Suprapubic skin (tissue), 4 donors: ENCODE measurements around the gene RALGAPA2.

ENCODE experiments used
- EP300 ChIP-seq: sonication (generic); formaldehyde crosslinking; IDR thresholded peaks from one replicate; pipeline ENCODE4 v1.6.1; 2017; ENCODE audit warnings: antibody characterized with exemption
- POLR2A ChIP-seq, 2 donors: fragments of 450-650 bp; IDR thresholded peaks; one replicate each; pipeline ENCODE4 v1.6.1; 2017; ENCODE audit warnings: antibody characterized with exemption in 2 of 2, mild to moderate bottlenecking in 2 of 2, moderate library complexity in 2 of 2
- POLR2AphosphoS5 ChIP-seq, 3 donors: sonication (generic); formaldehyde crosslinking; IDR thresholded peaks; one replicate each; pipeline ENCODE4 v1.6.1; 2017; ENCODE audit warnings: antibody characterized with exemption in 3 of 3
- TF ChIP-seq, protein P1 (sequence below), 2 donors: fragments of 200-600 bp in 1 of 2; fragments of 450-650 bp in 1 of 2; sonication (generic) in 1 of 2; IDR thresholded peaks; one replicate each; pipeline ENCODE4 v1.5.1; 2016 to 2019; ENCODE audit warnings: antibody characterized with exemption in 2 of 2, mild to moderate bottlenecking in 1 of 2, moderate library complexity in 1 of 2

DNA sequence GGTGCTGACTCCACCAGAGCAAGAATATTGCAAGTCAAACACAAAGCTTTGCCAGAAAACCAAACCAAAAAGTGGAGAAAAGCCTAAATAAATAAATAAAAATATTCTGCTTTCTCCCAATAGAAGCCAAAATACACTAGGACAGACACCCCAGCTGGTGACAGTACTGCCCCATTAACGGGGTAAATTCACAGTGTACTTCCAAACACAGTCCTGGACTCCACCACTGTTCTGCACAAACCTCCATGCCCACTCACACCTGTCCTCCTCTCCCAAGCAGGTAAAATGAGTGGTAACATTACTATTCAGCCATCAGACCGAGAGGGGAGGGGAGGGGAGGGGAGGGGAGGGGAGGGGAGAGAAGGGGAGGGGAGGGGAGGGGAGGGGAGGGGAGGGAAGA lies 70.7 kb downstream of the RALGAPA2 start:
- TF ChIP-seq, protein P1, sequence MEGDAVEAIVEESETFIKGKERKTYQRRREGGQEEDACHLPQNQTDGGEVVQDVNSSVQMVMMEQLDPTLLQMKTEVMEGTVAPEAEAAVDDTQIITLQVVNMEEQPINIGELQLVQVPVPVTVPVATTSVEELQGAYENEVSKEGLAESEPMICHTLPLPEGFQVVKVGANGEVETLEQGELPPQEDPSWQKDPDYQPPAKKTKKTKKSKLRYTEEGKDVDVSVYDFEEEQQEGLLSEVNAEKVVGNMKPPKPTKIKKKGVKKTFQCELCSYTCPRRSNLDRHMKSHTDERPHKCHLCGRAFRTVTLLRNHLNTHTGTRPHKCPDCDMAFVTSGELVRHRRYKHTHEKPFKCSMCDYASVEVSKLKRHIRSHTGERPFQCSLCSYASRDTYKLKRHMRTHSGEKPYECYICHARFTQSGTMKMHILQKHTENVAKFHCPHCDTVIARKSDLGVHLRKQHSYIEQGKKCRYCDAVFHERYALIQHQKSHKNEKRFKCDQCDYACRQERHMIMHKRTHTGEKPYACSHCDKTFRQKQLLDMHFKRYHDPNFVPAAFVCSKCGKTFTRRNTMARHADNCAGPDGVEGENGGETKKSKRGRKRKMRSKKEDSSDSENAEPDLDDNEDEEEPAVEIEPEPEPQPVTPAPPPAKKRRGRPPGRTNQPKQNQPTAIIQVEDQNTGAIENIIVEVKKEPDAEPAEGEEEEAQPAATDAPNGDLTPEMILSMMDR (IDR thresholded peaks at IDR 0.05): no peak
- no peak for TF ChIP-seq POLR2AphosphoS5 (IDR thresholded peaks at IDR 0.05)
- no peak for TF ChIP-seq POLR2A (IDR thresholded peaks at IDR 0.05)
- TF ChIP-seq EP300: no peak
